ENCODE measurements around the gene OXCT1.
"Not testable (repeated sequence)": the region's sequence is repeated elsewhere in the genome, so short reads cannot be mapped to it uniquely, and the experiment has no call there.

OXCT1 gene

DNA sequence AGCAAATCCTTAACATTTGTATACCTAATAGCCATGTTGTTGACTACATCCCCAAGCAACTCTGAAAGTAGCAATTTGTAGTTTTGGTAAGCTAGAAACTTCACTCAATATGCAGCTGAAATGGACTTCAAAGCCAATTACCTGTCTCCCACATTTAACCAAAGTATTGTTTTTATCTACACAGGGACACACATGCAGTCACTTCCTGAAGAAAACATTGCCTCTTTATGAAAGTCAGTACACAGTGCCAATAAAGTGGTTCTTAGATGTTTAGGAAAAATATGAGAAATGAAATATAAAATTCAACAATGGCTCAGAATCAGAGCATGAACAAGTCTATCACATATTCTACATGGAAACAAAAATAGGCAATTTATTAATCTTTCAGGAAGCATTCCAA is 49.2 kb downstream of the OXCT1 start:
- no peak for DNase-seq

DNA sequence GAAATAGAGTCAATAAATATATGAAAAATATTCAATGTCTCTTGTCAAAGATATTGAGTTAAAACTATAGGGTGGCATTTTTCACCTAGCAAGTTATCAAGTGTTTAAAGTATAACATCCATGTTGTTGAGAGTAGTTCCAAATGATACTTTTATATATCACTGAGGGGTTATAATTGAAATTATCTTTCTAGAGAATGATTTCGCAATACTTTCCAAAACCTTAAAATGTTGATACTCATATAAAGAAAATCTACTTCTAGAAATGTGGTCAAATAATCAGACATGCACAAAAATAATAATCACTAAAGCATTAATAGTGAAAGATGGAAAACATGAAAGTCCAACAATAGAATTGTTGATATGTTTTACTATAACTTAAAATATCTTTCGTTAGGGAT is 50.1 kb downstream of the OXCT1 start:
- no peak for DNase-seq

DNA sequence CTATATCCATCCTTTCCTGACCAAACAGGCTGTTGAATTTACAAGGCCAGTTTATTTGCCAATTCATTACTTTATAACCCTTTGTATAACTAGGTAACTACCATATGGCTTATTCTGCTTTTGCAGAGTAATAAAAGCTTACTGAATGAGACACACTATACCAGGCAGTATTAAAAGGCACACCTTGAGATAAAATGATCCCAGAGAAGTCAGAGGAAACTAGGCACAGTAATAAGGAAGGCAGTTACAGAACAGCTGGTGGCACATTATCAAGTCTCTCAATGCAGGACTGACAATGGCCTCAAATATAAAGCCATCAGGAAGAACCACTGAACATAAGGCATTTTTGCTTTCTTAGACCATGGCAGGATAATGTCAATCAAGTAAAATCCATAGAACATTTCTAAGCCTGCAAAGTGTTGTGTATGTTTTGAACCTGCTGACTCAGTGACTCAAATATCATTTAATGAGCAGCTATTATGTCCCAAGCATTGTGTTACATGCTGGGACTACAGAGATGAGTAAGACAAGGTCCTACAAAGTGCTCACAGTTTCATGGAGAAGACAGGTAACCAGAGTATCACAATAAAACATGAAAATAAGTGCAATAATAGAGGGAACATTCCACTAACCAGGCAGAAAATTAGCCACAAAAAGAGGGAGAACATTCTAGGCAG is 52.5 kb downstream of the OXCT1 start:
- DNase-seq, result no peak

DNA sequence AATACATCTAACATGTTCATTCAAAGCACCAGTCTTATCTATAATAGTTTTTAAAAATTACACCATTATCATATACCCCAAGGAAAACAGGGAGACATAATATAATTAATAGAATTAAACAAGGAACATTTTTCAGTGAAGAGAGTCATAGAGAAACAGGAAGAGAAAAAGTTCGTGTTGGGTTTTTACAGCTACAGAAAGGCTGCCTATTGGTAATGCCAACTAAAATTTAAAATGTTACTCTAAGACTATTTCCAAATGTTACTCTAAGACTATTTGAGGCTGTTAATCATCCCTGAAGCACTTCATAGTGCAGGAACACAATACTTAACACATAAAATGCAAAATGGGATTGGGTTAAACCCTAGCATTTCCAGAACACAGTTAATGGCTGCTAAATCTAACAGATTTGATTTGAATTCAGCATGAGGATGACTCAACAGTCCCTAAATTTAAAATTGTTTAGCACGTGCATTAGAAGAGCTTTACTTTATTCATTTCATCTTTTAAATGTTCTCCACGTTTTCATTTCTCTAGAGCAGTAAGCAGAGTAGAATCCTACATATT is 54.5 kb downstream of the OXCT1 start:
- DNase-seq, result no peak

DNA sequence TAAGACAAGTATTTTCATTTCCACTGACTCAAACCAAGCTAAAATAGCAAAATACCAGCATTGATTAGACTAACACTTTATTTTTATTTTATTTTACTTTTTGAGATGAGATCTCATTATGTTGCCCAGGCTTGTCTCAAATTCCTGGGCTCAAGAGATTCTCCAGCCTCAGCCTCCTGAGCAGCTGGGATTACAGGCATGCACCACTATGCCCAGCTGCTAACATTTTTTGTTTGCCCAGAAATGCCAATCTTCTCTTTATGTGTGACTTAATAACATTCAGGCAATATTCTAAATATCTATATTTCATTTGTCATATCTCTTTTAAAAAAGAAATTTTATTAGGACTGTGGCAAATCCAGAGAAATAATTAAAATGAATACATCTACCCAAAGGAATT is 55.0 kb downstream of the OXCT1 start:
- DNase-seq, result no peak

DNA sequence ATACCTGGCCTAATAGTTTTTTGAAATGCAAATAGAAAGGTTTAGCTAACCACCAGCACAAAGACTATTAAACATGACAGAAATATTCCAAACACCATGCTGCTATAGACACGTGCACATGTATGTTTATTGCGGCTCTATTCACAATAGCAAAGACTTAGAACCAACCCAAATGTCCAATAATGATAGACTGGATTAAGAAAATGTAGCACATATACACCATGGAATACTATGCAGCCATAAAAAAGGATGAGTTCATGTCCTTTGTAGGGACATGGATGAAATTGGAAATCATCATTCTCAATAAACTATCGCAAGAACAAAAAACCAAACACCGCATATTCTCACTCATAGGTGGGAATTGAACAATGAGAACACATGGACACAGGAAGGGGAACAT is 55.9 kb downstream of the OXCT1 start:
- DNase-seq, result not testable (repeated sequence)

DNA sequence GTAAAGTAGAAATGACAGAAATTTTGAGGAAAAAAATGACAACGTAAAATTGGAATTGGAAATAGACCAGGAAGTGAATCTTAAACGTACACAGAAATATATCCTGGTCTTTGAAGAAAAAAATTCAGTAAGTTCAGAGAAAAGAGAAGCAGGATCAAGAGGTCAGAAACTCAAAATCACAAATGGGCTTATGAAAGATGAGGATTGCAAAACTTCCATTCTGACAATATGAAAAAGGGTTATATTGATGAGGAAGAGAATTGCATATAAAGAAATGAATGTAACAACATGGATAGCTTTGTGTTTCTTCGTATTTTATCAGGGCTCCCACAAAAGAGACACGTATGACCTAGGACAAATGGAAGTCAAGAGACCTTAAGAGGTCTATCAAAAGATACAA is 58.1 kb downstream of the OXCT1 start:
- no peak for DNase-seq

DNA sequence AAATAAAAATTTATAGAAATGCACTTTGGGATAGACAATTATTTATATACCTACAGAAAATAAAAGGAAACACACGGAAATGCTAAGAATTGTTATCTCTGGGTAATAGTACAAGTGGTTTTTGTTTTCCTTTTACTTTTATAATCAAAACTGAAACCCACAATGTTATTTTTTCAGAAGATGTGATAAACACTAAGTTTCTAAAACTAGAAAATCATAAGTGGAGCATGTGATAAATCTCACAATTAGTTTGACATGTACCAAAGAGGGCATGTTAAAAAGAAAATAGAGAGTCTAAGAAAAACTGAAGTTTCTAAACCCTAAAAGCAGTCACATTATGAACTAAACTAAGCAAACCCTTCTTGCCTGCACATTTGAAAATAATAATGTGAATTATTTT is 61.1 kb downstream of the OXCT1 start:
- DNase-seq, result no peak

DNA sequence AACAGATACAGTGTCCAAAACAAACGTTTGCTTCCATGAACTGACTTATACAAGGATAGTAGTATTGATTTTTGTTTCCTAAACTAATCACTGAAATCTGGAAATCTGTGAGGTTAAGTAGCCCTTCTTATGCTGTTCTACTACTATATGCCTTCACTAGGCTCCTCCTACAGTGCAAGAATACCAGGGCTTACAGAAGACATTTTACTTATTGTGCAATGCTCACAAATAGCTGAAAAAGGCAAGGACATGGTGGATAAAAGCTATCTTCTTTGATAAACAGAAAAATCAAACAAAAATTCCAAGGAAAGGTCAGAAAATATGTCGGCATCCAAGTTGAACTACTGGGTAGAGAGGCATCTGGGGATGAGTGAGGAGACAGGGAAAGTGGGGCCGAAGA is 61.9 kb downstream of the OXCT1 start:
- no peak for DNase-seq

DNA sequence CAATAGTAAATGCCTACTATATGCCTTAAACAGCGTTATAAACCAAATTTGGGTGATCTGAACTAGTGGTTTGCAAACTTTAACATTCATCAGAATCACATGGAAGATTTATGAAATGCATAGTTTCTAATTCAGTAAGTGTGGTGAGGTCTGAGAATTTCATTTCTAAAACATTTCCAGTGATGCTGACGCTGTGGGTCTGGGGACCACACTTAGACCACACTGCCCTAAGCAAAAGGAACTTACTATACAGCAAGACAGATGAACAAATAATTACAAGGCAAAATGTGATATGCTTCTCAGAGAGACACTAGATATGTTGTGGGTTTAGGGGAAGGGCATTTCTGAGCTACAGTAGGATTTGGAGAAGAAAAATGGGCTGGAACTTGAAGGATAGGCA is 72.6 kb downstream of the OXCT1 start:
- DNase-seq, result no peak

DNA sequence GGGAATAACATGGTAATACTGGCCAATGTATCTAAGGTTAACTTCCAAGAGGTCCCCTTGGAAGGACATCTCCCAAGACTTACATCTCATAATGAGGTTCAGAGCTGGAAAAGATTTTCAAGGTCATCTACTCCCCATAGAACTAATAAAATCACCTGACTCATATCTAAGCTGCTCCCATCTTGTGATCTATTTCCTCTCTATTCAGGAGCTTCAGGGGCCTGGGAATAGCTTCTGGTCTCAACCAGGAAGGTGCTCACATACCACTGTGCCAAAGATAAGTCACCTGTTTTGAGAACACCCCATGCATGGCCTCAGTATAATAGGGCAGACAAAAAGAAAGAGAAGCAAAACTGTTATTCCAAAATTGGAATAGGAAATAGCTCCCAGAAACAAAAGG is 74.2 kb downstream of the OXCT1 start:
- no peak for DNase-seq

DNA sequence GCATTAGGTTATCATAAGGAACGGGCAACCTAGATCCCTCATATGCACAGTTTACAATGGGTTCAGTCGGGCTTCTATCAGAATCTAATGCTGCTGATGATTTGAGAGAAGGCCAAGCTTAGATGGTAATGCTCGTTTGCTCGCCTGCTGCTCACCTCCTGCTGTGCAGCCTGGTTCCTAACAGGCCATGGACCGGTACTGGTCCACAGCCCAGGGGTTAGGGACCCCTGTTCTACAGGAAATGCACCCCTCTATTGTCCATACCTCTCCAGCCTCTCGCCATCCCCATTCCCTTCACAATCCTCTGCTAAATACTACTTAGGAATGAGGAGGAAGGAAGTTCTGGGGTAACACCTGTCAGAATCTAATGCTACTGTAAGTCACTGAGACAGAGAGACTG is 75.1 kb downstream of the OXCT1 start:
- no peak for DNase-seq

DNA sequence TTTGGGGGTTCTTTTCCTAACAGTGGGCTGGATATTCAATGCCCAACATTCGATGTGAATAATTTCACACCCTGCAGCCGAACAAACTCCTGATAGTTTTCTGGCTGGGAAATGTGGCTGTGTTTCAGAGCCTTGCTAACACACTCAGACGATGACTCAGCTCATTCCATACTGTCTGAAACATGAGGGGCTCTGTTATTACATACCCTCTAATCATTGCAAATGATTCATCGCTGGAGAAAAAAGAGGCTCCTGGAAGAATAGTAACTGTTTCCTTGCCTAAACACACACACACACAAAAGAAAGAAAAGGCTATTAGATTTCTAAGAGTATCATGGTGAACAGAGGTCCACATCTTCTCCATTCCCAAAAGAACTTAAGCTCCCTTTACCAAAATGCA is 75.8 kb downstream of the OXCT1 start:
- DNase-seq, result no peak

DNA sequence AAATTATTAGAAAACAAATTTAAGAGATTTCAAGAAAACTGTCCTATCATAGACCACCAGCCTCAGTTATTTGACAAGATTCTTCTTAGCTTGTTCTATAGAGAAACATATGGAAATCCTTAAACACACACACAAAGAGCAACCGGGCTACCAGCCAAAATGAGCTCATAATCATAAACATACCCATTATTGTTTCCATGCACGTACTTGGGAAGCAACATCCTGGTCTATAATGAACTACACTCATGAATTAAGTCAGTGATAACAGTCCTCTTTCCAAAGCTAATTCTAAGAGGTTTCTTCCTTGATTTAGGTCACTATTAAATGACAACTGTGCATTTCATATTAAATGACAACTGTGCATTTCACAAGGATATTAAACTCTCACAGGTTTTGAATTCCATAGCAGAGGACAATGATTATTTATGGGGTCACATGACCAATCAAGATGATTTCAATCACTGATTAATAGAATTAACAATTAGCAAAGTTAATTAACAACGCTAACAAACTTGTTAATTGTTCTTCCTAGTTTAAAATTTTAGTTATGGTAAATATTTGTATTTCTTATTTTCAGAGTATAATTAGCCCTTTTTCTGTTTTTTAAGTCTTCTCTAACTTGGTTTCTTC is 77.0 kb downstream of the OXCT1 start:
- no peak for DNase-seq

DNA sequence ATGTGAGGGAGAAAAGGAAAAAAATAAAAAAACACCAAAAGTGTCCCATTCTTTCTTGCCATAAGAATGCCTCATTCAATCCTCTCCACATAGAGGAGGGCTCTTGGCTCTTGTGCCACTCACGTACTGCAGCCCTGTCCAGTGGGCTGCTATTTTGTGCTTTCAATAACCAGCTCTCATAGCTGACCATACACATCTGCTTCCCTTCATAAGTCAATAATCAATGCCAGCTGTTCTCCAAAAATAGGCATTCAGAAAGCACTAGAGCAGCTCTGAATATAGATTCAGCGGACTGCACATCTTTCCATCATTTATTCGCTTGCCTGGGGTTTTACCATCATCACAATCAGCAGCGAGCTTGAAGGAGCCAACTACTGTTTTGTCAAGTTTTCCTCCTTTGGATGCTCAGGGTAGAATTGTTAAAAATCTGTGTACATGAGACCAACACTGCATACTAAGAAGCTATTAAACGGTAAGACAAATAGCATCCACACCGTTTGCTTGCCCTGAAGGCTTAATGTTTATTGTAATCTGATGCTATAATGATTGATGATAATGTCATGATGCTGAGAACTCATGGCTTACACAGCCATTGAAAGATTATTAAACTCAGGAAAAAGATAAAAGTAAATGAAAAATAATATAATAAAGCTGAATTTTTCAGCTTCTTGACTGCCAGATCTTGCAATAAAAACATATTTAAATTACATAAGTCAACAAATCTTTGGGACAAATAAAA is 80.0 kb downstream of the OXCT1 start:
- DNase-seq, result no peak

DNA sequence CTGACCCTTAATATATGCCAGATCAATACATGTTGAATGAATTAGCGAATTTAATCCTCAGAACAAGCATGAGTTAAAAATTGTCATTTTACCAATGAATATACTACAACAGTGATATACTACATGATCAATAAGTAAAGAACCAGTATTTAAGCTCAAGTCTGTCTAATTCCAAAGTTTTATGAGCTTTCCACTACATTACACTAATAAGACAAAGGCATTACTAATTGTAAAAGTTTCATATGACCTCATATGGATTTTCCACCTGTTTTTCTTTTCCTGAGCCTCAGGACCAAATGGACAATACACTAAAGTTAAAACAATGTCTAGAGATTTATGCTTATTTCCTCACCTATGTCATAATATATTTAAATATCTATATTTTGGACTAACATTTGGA is 80.8 kb downstream of the OXCT1 start:
- DNase-seq, result no peak

DNA sequence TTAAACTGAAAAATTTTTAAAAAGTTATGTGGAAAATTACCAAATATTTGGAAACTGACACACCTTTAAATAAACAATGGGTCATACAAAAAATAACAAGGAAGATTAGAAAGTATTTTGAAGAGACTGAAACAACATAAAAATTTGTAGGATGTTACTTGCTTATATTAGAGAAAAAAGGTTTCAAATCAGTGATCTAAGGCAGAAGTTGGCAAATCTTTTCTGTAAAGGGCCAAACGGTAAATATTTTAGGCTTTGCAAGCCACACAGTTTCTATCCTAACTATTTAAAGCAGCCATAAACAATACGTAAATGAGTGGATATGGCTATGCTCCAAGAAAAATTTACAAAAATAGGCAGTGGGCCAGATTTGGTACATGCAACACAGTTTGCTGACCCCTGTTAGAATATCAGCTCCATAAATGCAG is 81.3 kb downstream of the OXCT1 start:
- DNase-seq, result no peak

DNA sequence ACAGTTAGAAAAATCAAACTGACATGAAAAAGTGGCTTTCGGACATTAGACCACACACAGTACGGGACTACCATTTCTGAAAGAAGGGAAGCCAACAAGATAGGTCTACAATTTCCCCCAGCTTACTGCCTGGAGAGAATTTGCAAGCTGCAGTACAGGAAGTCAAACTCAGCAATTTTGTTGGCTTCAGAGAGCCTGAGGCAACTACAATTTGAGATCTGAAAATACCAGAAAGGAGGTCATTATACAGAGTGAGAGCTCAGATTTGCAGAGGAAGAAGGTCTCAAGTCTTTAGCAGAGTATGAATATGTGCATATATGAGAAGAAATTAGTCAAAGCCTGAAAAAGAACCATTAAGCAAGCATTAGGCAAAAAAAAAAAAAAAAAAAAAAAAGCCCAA is 83.0 kb downstream of the OXCT1 start:
- no peak for DNase-seq

DNA sequence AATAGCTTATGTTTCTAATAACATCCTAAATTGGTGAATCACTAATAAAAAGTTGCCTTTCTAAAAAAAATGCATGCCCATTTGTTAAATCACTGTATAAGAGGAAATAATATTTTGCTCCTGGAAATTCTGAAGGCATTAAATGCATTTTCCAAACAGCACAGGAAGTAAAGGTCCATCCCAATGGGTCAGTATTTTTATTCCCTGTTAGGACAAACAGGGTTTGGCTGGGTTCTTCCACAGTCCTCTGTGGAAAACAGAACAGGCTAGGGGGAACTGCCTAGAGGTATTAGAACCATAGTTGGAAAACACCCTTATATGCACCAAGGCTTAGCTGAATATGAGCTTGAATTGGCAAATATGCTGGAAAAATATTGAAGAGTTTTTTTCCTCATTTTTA is 85.2 kb downstream of the OXCT1 start:
- DNase-seq, result no peak

DNA sequence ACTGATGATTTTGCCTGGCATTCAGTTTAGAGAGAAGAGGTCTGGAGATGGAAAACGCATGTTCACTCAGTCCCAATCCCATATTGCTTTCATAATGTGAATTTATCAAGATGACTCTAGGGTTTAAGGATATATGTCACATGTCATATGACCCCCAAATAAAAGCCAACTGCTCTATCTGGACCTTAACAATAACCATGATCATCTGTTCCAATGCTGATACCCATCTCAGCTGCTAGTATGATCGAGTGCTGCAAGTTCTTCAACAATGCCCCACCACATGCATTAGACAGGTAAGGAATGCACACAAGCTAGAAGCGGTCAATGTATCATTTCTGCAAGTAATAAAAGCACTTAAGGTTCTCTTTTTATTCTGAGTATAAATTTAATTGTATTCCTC is 91.8 kb downstream of the OXCT1 start:
- no peak for DNase-seq

DNA sequence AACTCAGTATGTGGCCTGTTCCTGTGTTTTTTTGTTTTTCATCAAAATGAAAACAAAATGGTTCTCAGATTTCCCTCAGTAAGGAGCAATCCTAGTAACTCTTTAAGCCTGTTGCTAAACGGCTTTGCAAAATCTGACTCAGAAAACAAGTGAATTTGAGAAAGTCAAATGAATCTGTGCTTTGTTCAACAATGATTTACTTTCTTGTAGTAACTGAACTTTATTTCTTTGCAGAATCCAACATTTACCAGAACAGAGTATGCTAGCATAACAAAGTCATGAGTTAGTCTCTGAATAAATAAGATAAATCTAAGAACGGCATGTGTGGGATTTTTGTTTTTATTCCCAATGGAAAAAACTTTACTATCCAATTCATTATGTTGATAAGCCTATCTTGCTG is 93.8 kb downstream of the OXCT1 start:
- no peak for DNase-seq

DNA sequence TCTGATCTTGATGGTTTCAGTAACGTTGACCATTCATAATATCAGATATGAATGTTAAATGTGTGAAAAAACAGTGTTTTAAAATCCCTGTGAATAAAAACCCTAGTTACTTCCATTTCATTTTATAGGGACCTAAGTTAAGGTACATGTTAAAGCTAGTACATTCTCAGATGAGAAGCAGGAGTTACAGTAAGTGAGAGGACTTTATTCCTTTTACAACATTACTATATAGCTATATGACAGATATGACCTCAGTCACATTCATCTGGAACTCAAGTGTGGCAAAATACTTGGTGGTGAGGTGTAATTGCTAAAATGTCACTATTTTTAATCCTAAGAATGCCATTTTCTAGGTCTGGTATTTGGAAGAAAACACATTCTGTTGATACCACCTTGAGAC is 96.4 kb downstream of the OXCT1 start:
- no peak for DNase-seq

DNA sequence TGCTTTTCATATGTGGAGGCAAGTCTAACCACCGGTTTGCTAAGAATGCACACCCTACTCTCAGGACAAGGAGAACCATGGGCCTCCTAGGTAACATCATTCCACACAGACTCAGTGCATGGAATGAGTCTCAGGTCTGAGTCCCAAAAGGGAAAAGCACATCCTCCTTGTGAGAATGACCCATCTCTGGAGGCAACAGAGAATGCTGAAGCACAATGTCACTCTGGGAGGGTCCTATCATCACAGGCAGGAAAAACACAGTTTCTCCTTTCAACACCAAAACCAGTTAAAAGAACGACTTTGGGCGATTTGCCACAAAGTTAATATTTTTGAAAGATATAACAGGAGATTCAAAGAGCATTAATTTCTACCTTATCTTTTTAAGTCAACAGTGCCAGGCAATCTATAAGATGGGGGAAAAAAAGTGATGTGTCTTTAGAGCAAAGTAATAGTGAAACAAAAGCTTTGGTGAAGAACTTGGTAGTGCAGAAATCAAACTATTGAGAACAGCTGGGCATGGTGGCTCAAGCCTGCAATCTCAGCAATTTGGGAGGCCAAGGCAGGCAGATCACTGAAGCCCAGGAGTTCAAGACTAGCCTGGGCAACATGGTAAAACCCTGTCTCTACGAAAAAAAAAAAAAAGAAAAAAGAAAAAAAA is 97.3 kb downstream of the OXCT1 start:
- DNase-seq, result no peak

DNA sequence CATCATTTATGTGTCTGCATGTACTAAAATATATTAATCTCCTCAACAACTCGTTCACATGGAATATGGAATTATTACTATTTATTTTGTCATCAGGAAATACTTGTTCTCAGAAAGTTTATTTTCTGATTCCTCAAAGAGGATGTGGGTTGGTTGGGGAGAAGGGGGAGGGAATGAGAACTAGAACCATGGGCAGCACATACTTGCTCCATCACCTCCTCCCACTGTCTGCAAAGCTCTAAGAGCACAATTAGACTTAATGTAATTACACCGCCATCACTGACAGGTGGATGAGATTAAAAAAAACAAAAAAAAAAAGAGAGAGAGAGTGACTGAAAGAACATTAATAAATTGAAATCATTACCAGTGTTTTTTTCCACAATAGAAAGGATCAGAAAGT is 98.2 kb downstream of the OXCT1 start:
- DNase-seq, result no peak
